ENCODE measurements around the gene SENP7. TPM values are rescaled to one million over a fixed set of nuclear protein-coding genes. Genes with fewer than 3 reads are reported as not detected.
"Not testable (repeated sequence)": the region's sequence is repeated elsewhere in the genome, so short reads cannot be mapped to it uniquely, and the experiment has no call there.

The SENP7 gene
- polyA plus RNA-seq, 3 donors = 1.6 to 12.4 (median 3.8) TPM

DNA sequence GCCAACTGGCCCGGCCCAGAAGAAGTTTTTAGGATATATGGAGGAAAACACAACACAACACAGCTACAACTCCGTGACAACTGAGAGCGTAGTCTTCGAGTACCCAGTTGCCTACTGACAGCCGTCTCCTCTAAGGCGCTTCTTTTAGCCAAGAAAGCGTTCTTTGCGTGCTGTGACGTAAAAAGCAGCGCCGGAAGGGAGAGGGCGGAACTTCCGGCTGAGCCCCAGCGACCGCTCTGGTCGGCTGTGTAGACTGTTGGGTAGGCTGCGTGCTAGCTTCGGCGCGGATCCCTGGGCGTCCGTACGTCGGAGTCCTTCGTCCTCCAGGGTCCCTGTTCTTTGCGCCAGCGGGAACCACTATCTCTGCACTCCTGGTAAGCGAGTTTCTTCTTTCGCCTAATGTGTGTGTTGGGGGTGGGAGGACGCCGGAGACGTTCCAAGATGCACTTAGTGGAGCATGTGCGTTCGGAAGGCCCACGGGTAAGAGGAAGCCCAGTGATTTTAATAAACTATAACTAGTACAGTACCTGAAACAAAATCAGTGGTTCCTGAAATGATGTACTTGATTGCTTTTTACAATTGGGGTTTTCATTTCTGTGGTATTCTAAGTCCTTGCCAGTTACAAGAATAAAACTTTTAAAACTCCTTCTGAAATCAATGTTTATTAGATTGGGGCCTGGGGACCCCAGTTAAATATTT, 48.8 kb upstream of the SENP7 start, which contains the start of gene TRMT10C:
Gene TRMT10C, plus strand, starts transcription at position 239 of the 699 bp plus-strand sequence. CDS start 2,914 bp downstream, outside the sequence.
- Histone ChIP-seq H3K27ac (ENCODE audit: low read depth in 1 of 2, low read length in 2 of 2) (peak within 1 kb of the TSS; percentile 81 to 91), H4K20me1 (ENCODE audit: insufficient read depth, low read length) (peaks cover 25% of the 10 kb centered on the region), H3K9ac (ENCODE audit: insufficient read depth, low read length, poor library complexity, severe bottlenecking) (peak within 1 kb of the TSS; percentile 71), H3K4me2 (replicated peaks; ENCODE audit: extremely low read depth, low read length, poor library complexity, severe bottlenecking) (peak within 1 kb of the TSS; percentile 75), H3K27me3 (ENCODE audit: control insufficient read depth in 2 of 2, insufficient read depth in 2 of 2, low read length in 2 of 2) (peaks cover 4 to 7% of the 10 kb centered on the region in 2 donors), H3K4me1 (ENCODE audit: control insufficient read depth in 1 of 2, insufficient read depth in 2 of 2, low read length in 2 of 2) (peaks cover 24 to 29% of the 10 kb centered on the region in 2 donors), H2AFZ (ENCODE audit: insufficient read depth, low read depth, low read length, poor library complexity, severe bottlenecking) (peak within 1 kb of the TSS; percentile 83), H3K36me3 (replicated peaks in 1 of 2; ENCODE audit: control insufficient read depth in 1 of 2, insufficient read depth in 2 of 2, low read length in 2 of 2) (peaks cover 14 to 23% of the 10 kb centered on the region in 2 donors), H3K79me2 (ENCODE audit: insufficient read depth, low read length) (peaks cover 47% of the 10 kb centered on the region), H3K4me3 (replicated peaks in 1 of 3; ENCODE audit: low read depth in 2 of 3, low read length in 3 of 3) (peak within 1 kb of the TSS; percentile 77 to 91 (median 81)), H3K9me3 (replicated peaks in 1 of 2; ENCODE audit: control insufficient read depth in 1 of 2, insufficient read depth in 1 of 2, low read length in 2 of 2) (no peaks in the 10 kb centered on the region)
- Mint-ChIP-seq H3K4me3 (peak within 1 kb of the TSS; percentile 93 to 97), H3K27me3 (ENCODE audit: low read depth in 3 of 3) (peaks cover 4 to 17% (median 9%) of the 10 kb centered on the region in 3 donors), H3K9me3 (peaks cover 0 to 5% (median 0%) of the 10 kb centered on the region in 7 donors), H3K4me1 (peaks cover 27% of the 10 kb centered on the region), H3K36me3 (peaks cover 22 to 26% of the 10 kb centered on the region in 2 donors), H3K27ac (peak within 1 kb of the TSS; percentile 93 to 99 (median 97))
- WGBS (ENCODE audit: insufficient coverage) = under 1% methylated on average over 12 of the region's 35 CpGs
- DNase-seq = peak; percentile 91 to 94 (median 92)
- TF ChIP-seq, protein P1, sequence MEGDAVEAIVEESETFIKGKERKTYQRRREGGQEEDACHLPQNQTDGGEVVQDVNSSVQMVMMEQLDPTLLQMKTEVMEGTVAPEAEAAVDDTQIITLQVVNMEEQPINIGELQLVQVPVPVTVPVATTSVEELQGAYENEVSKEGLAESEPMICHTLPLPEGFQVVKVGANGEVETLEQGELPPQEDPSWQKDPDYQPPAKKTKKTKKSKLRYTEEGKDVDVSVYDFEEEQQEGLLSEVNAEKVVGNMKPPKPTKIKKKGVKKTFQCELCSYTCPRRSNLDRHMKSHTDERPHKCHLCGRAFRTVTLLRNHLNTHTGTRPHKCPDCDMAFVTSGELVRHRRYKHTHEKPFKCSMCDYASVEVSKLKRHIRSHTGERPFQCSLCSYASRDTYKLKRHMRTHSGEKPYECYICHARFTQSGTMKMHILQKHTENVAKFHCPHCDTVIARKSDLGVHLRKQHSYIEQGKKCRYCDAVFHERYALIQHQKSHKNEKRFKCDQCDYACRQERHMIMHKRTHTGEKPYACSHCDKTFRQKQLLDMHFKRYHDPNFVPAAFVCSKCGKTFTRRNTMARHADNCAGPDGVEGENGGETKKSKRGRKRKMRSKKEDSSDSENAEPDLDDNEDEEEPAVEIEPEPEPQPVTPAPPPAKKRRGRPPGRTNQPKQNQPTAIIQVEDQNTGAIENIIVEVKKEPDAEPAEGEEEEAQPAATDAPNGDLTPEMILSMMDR (IDR thresholded peaks at IDR 0.05) = no peak
- intact Hi-C loops (cut with micrococcal nuclease) = loop anchor here (5.0 to 10.0 kb wide), 2 partner anchors 47 to 49 kb away; partner anchors contain the start of gene SENP7 (in 2 of the 2)

DNA sequence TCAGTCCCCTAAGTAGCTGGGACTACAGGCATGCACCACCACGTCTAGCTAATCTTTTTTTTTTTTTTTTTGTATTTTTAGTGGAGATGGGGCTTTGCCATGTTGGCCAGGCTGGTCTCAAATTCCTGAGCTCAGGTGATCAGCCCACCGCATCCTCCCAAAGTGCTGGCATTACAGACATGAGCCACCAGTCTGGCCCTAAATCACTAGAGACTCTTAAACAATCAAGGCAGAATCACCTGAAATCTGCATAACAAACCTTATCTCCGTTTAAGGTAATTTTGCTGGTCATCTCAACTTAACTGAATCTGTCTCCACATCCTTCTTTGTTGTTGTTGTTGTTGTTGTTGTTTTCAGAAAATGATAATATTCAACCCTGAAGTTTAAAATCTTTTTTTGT, 43.1 kb upstream of the SENP7 start:
- Histone ChIP-seq H3K79me2 (ENCODE audit: insufficient read depth, low read length) (no peaks in the 10 kb centered on the region), H4K20me1 (ENCODE audit: insufficient read depth, low read length) (no peaks in the 10 kb centered on the region), H3K27me3 (ENCODE audit: control insufficient read depth in 2 of 2, insufficient read depth in 2 of 2, low read length in 2 of 2) (peaks cover 4 to 7% of the 10 kb centered on the region in 2 donors), H3K27ac (ENCODE audit: low read depth in 1 of 2, low read length in 2 of 2) (no peak overlapping the region), H3K9me3 (replicated peaks in 1 of 2; ENCODE audit: control insufficient read depth in 1 of 2, insufficient read depth in 1 of 2, low read length in 2 of 2) (no peaks in the 10 kb centered on the region), H3K4me2 (replicated peaks; ENCODE audit: extremely low read depth, low read length, poor library complexity, severe bottlenecking) (no peak overlapping the region), H3K4me1 (ENCODE audit: control insufficient read depth in 1 of 2, insufficient read depth in 2 of 2, low read length in 2 of 2) (peaks cover 2 to 3% of the 10 kb centered on the region in 2 donors), H2AFZ (ENCODE audit: insufficient read depth, low read depth, low read length, poor library complexity, severe bottlenecking) (no peak overlapping the region), H3K36me3 (replicated peaks in 1 of 2; ENCODE audit: control insufficient read depth in 1 of 2, insufficient read depth in 2 of 2, low read length in 2 of 2) (no peaks in the 10 kb centered on the region), H3K9ac (ENCODE audit: insufficient read depth, low read length, poor library complexity, severe bottlenecking) (no peak overlapping the region), H3K4me3 (replicated peaks in 1 of 3; ENCODE audit: low read depth in 2 of 3, low read length in 3 of 3) (no peak overlapping the region)
- Mint-ChIP-seq H3K4me1 (peaks cover 18% of the 10 kb centered on the region), H3K27ac (no peak overlapping the region), H3K9me3 (peaks cover 0 to 10% (median 4%) of the 10 kb centered on the region in 7 donors), H3K27me3 (ENCODE audit: low read depth in 3 of 3) (peaks cover 8 to 23% (median 9%) of the 10 kb centered on the region in 3 donors), H3K36me3 (no peaks in the 10 kb centered on the region), H3K4me3 (no peak overlapping the region)
- WGBS (ENCODE audit: insufficient coverage) = 100% methylated on average over 1 of the region's 3 CpGs
- no peak for DNase-seq
- intact Hi-C loops (cut with micrococcal nuclease) = no loop called here
- TF ChIP-seq, protein P1 (IDR thresholded peaks at IDR 0.05) = no peak

DNA sequence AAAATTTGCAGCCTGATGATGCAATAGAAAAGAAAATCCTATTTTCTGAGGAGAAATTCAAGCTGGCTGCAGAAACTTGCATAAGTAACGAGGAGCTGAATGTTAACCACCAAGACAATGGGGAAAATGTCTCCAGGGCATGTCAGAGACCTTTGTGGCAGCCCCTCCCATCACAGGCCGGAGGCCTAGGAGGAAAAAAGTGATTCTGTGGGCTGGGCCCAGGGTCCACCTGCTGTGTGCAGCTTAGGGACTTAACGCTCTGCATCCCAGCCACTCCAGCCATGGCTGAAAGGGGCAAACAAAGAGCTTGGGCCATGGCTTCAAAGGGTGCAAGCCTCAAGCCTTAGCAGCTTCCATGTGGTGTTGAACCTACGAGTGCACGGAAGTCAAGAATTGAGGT, 40.4 kb upstream of the SENP7 start:
- H3K4me1 Mint-ChIP-seq = peaks cover 16% of the 10 kb centered on the region

More for the DNA sequence above, 40.4 kb upstream of the SENP7 start:
- H4K20me1 ChIP-seq (ENCODE audit: insufficient read depth, low read length); H3K36me3 Mint-ChIP-seq; H3K9me3 ChIP-seq (replicated peaks in 1 of 2; ENCODE audit: control insufficient read depth in 1 of 2, insufficient read depth in 1 of 2, low read length in 2 of 2); DNase-seq; H3K27ac ChIP-seq (ENCODE audit: low read depth in 1 of 2, low read length in 2 of 2); H3K27me3 ChIP-seq (ENCODE audit: control insufficient read depth in 2 of 2, insufficient read depth in 2 of 2, low read length in 2 of 2); H3K79me2 ChIP-seq (ENCODE audit: insufficient read depth, low read length); H3K4me2 ChIP-seq (replicated peaks; ENCODE audit: extremely low read depth, low read length, poor library complexity, severe bottlenecking); intact Hi-C loops (cut with micrococcal nuclease); H3K9ac ChIP-seq (ENCODE audit: insufficient read depth, low read length, poor library complexity, severe bottlenecking); H2AFZ ChIP-seq (ENCODE audit: insufficient read depth, low read depth, low read length, poor library complexity, severe bottlenecking); H3K4me3 ChIP-seq (replicated peaks in 1 of 3; ENCODE audit: low read depth in 2 of 3, low read length in 3 of 3); H3K4me3 Mint-ChIP-seq; H3K4me1 ChIP-seq (ENCODE audit: control insufficient read depth in 1 of 2, insufficient read depth in 2 of 2, low read length in 2 of 2); H3K36me3 ChIP-seq (replicated peaks in 1 of 2; ENCODE audit: control insufficient read depth in 1 of 2, insufficient read depth in 2 of 2, low read length in 2 of 2): not testable (repeated sequence)
- H3K27me3 Mint-ChIP-seq (ENCODE audit: low read depth in 3 of 3) = peaks cover 5 to 11% (median 8%) of the 10 kb centered on the region in 3 donors
- 100% methylated on average over 4 of the region's 5 CpGs for WGBS (ENCODE audit: insufficient coverage)
- H3K9me3 Mint-ChIP-seq = peaks cover 2 to 13% (median 7%) of the 10 kb centered on the region in 7 donors
- peak overlapping the region in 2 of 7 donors; percentile 56 to 62 for H3K27ac Mint-ChIP-seq

Data from CD14-positive monocyte (primary cell).